Skeletal muscle satellite cell (primary cell): ENCODE results near the gene PLCB1.

Experiments used
- H3K27me3 ChIP-seq: 2 replicates; pipeline ENCODE4 v1.7.0; 2013; ENCODE audit warnings: low read length; ENCODE audit not compliant: control insufficient read depth, insufficient read depth
- H3K36me3 ChIP-seq: 2 replicates; pipeline ENCODE4 v1.7.0; 2013; ENCODE audit warnings: mild to moderate bottlenecking, control low read depth, low read length; ENCODE audit not compliant: insufficient read depth
- H3K4me1 ChIP-seq: 2 replicates; pipeline ENCODE4 v1.7.0; 2013; ENCODE audit warnings: low read length; ENCODE audit not compliant: control insufficient read depth, insufficient read depth
- H3K4me2 ChIP-seq: 2 replicates; pipeline ENCODE4 v1.7.0; 2013; ENCODE audit warnings: mild to moderate bottlenecking, low read length
- H3K4me3 ChIP-seq: 2 replicates; pipeline ENCODE4 v1.7.0; 2013; ENCODE audit warnings: low read length
- H3K9ac ChIP-seq: 2 replicates; pipeline ENCODE4 v1.7.0; 2013; ENCODE audit warnings: mild to moderate bottlenecking, low read depth, low read length, moderate library complexity
- H3K9me3 ChIP-seq: replicated peaks from 2 replicates; pipeline ENCODE4 v1.7.0; 2013; ENCODE audit warnings: mild to moderate bottlenecking, control low read depth, low read length

Gene PLCB1

DNA sequence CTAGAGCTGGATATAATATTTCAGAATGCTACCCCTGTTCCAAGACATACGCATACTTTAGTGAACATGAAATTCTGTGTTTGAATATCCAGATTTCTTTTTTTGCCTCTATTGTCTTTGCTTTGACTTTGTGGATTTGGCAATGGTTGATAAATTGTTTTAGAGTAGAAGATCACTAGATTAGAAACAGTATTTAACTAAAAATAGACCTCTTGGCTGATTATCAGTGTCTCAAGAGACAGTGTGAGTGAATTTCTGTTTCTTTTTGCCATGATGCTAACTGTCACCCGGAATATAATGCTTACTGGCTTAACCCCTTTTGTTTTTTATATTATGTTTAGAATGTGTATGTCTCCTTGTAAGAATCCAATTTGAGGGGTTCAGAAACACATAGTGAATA, 102.5 kb downstream of the PLCB1 start:
- Histone ChIP-seq H3K36me3 (no peaks in the 10 kb centered on the region), H3K9ac (no peak overlapping the region)

DNA sequence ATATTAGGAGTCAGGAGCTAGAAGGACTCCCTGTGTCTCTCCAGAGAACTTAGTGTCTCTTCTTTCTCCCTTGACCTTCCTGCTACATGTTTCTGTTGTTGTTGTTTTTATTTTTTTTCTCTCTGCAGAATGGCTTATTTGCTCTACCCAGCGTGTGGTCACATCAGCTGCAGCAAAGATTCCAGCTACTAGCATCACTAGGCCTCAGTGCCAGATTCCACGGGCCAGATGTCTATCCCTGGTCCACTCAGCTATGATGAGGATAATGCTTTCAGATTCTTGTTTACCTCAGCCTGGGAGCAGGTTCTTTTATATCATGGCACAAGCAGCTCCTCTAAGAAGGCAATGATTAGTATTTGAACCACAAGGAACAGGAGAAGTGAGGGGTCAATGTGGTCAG, 110.0 kb downstream of the PLCB1 start:
- no peak overlapping the region for H3K4me3 ChIP-seq
- H3K4me1 ChIP-seq = no peaks in the 10 kb centered on the region
- no peaks in the 10 kb centered on the region for H3K27me3 ChIP-seq
- no peak overlapping the region for H3K9ac ChIP-seq
- no peaks in the 10 kb centered on the region for H3K36me3 ChIP-seq
- no peaks in the 10 kb centered on the region for H3K9me3 ChIP-seq
- no peak overlapping the region for H3K4me2 ChIP-seq

More for the DNA sequence above, 102.5 kb downstream of the PLCB1 start:
- H3K4me1 ChIP-seq = no peaks in the 10 kb centered on the region
- no peak overlapping the region for H3K4me3 ChIP-seq
- no peaks in the 10 kb centered on the region for H3K27me3 ChIP-seq
- no peak overlapping the region for H3K4me2 ChIP-seq
- H3K9me3 ChIP-seq = no peaks in the 10 kb centered on the region

DNA sequence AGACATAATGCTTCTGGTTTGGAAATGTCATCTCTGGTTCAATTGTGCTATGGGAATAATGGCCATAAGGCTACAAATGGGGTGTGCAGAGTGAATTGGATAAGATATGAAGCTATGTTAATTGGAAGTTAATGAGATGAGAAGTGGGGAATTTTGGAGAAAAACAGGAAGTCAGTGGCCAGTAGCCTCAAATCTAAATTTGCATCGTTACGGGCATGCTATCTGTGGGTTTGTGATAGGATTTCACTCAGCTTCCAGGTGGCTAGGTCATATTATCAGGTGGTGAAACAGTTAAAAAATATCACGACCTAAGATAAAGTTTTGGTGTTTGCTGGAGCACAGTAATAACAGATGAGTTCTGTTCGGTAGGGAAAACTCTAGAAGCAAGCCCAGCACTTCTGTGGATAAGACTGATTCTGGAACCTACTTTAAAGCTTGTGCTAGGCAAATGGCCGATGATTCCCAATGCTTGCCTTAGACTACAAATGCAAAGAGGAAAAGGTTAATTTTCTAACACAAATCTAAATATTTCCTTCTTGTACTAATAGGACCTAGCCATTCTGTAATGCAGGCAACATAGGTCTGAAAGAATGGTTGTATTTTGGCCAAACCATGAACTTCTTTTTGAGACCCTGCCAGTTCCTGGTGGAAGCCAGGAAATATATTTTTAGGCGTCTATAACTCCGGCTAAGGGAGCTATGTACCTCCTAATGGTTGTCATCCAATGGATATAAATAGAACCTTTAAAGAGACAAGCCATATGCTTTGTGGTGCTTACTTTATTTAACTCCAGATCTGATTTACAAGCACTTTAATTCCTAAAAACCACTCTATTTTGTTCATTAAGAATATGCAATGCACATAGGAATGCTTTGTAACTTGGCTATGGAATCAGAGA, 111.0 kb downstream of the PLCB1 start:
- Histone ChIP-seq H3K9ac (no peak overlapping the region), H3K27me3 (no peaks in the 10 kb centered on the region), H3K4me2 (no peak overlapping the region), H3K4me3 (no peak overlapping the region), H3K4me1 (no peaks in the 10 kb centered on the region), H3K36me3 (no peaks in the 10 kb centered on the region), H3K9me3 (no peaks in the 10 kb centered on the region)

DNA sequence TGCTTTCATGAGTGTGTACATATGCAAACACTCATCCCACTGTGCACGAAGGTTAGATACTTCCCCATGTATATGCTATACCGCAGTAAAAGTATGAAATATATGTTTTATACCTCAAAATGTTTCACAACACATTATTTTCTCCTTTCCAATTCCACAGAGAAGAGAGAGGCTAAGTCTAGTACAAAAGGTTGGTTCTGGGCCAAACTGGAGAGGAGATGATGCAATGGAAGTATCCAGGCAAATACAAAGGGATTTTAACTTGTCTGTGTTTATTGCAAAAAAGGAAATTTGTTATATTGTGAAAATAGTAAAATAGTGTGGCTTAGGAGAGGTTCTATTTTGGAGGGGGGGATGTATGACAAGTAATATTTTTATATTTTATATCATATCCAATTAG, 112.6 kb downstream of the PLCB1 start:
- no peak overlapping the region for H3K4me2 ChIP-seq
- no peaks in the 10 kb centered on the region for H3K4me1 ChIP-seq
- H3K9me3 ChIP-seq = no peaks in the 10 kb centered on the region
- no peaks in the 10 kb centered on the region for H3K36me3 ChIP-seq
- H3K27me3 ChIP-seq = no peaks in the 10 kb centered on the region
- no peak overlapping the region for H3K9ac ChIP-seq
- H3K4me3 ChIP-seq = no peak overlapping the region

DNA sequence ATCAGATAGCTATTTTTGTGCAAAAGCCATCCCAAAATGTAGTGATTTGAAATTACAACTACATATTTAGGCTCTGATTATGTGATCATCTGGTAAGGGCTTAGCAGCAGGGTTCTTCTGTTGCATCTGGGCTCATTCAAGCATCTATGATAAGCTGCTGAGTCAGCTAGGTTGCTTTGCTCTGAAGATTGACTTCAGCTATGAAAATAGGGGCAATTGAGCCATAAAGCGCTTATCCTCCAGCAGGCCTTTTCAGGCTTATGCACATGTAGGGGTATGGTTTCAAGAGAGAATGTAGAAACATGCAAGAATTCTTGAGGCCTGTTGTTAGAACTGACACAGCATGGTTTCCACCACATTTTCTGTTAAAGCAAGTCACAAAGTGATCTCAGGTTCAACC, 114.1 kb downstream of the PLCB1 start:
- no peaks in the 10 kb centered on the region for H3K9me3 ChIP-seq
- no peaks in the 10 kb centered on the region for H3K27me3 ChIP-seq

DNA sequence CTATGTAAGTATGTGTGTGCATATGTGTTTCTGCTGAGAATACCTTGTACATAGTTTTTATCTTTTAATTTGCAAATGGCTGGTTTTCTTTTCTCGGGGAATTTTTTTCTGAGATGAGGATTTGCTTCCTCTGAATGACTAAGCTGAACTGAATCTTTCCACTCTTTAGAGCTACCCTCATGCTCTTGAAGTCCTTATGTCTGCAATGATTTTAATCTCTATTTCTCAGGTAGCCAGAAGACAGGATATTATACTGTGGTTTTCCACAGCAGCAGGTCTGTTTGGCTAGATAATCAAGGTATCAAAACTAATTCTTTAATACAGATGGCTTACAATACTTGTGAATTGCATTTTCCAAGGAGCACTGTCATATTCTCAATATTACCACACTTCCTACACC, 114.7 kb downstream of the PLCB1 start:
- Histone ChIP-seq H3K36me3 (no peaks in the 10 kb centered on the region), H3K4me2 (no peak overlapping the region), H3K9ac (no peak overlapping the region), H3K4me3 (no peak overlapping the region), H3K9me3 (no peaks in the 10 kb centered on the region), H3K27me3 (no peaks in the 10 kb centered on the region), H3K4me1 (no peaks in the 10 kb centered on the region)

More for the DNA sequence above, 114.1 kb downstream of the PLCB1 start:
- Histone ChIP-seq H3K36me3 (no peaks in the 10 kb centered on the region), H3K4me3 (no peak overlapping the region), H3K9ac (no peak overlapping the region), H3K4me2 (no peak overlapping the region), H3K4me1 (no peaks in the 10 kb centered on the region)

DNA sequence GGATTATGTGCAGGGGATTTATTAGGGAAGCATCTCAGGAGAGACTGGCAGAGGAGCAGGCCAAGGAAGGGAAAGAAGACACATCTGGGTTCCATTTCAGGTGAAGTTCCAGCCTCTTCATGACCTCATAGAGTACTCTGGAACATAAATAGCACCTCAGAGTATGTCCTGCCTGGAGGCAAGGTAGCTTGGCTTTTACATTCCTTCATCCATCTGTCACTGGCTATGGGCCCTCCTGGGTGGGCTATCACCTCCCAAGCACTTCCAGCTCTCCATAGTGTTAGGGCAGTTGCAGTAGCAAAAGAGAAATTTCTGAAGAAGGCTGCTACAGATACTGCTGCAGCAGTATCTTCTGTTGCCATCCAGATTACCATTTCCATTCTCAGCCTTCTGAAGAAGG, 116.0 kb downstream of the PLCB1 start:
- Histone ChIP-seq H3K9ac (no peak overlapping the region), H3K36me3 (no peaks in the 10 kb centered on the region), H3K9me3 (no peaks in the 10 kb centered on the region), H3K4me1 (no peaks in the 10 kb centered on the region), H3K4me3 (no peak overlapping the region), H3K4me2 (no peak overlapping the region), H3K27me3 (no peaks in the 10 kb centered on the region)

DNA sequence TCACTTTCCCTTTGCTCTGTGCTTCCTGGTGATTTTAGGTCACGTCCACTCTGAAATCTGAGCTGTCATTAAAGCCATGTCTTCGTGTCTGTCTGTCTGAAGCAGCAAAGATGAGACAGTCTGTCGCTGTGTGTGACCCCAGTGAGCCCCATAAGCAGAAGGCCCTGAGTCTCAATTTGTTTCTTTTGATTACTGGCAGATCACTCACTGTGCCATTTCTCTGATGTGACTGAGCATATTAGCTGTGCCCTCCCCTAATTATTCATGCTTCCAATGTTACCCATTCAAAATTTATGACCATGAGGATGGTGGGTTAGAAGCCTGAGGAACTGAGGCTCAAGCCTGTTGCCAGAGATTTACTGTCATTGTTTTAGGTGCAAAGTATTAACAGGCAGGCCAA, 117.6 kb downstream of the PLCB1 start:
- Histone ChIP-seq H3K4me2 (no peak overlapping the region), H3K27me3 (no peaks in the 10 kb centered on the region), H3K9me3 (no peaks in the 10 kb centered on the region), H3K9ac (no peak overlapping the region), H3K4me1 (peaks cover 2% of the 10 kb centered on the region), H3K4me3 (no peak overlapping the region), H3K36me3 (no peaks in the 10 kb centered on the region)

DNA sequence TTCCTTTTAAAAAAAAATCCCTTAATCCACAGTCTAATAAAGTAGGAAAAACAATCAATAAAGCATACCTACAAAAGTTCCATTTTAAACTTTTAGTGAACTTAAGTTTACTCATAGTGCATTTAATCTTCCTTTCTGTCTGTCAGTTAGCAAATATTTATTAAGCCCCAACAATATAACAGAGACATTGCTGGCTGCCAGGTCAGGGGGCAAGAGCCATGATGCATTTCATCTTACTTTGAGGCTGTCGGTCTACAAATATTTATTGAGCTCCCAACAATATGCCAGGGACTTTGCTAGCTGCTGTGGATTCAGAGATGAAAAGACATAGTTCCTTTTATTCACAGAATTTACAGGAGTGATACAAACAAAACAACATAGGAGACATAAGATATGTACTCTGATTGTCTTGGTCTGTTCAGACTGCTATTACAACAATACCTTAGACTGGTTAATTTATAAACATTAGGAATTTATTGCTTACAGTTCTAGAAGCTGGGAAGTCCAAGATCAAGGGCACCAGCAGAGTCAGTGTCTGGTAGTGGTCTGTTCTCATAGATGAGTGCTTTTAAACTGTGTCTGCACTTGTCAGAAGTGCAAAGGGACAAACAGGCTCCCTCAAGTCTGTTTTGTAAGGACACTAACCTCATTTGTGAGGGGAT, 118.6 kb downstream of the PLCB1 start:
- H3K4me2 ChIP-seq = no peak overlapping the region
- no peak overlapping the region for H3K9ac ChIP-seq
- H3K36me3 ChIP-seq = no peaks in the 10 kb centered on the region
- no peak overlapping the region for H3K4me3 ChIP-seq
- no peaks in the 10 kb centered on the region for H3K9me3 ChIP-seq
- no peaks in the 10 kb centered on the region for H3K27me3 ChIP-seq
- H3K4me1 ChIP-seq = peaks cover 12% of the 10 kb centered on the region

DNA sequence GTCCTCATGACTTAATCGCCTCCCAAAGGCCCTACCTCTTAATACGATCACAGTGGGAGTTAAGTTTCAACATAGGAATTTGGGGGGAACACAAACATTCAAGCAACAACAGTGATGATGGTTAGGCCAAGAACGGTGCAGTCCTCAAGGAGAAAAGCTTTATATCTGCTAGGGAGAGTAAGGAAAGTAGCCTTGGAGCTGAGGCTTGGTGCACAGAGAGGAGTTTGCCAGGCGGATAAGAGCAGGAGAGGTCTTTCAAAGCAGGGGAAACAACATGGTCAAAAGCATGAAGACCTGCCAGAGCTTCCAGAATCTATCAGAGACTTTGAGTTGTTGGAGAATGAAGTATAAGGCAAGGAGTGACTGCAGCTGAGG, 119.1 kb downstream of the PLCB1 start:
- Histone ChIP-seq H3K4me1 (peaks cover 16% of the 10 kb centered on the region), H3K4me3 (no peak overlapping the region), H3K36me3 (no peaks in the 10 kb centered on the region), H3K4me2 (no peak overlapping the region), H3K9ac (no peak overlapping the region), H3K9me3 (no peaks in the 10 kb centered on the region), H3K27me3 (no peaks in the 10 kb centered on the region)

DNA sequence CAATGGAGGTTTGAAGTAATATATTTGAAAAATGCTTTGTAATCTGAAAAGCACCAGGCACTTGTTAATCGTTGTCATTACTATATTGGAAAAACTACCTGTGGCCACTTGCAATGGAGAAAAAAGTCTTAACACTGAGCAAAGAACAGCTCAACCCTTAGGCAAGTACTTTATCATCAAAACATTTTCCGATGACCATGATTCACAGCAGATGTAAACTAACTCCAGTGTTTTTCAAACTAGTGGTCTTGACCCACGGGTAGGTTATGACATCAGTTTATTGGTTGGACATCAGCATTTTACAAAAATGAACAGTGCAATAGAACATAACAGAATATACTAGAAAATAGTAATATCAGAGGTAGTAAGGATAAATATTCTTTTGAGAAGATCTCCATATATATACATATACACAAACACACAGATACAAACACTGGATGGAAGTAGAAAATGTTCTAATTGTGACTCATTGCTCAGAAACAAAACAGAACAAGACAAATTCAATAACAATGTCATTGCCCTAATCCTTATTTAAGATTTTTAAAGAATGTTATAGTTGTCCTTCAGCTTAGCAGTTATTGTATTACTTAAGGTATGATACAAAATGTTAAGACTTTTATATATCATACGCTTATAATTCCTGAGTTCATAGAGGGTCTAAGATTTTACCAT, 123.0 kb downstream of the PLCB1 start:
- Histone ChIP-seq H3K27me3 (no peaks in the 10 kb centered on the region), H3K9ac (no peak overlapping the region)

More for the DNA sequence above, 123.0 kb downstream of the PLCB1 start:
- Histone ChIP-seq H3K36me3 (no peaks in the 10 kb centered on the region), H3K4me1 (peaks cover 17% of the 10 kb centered on the region), H3K4me2 (no peak overlapping the region), H3K9me3 (no peaks in the 10 kb centered on the region), H3K4me3 (no peak overlapping the region)
